ENCODE data around the gene TMEM52.

TMEM52 gene

GRCh38 chr1:1927751-1928150, 8.7 kb upstream of the TMEM52 start:
- H3K4me3 ChIP-seq (ENCODE audit: low read depth, low read length): no peak overlapping the region
- TF ChIP-seq, protein P1, sequence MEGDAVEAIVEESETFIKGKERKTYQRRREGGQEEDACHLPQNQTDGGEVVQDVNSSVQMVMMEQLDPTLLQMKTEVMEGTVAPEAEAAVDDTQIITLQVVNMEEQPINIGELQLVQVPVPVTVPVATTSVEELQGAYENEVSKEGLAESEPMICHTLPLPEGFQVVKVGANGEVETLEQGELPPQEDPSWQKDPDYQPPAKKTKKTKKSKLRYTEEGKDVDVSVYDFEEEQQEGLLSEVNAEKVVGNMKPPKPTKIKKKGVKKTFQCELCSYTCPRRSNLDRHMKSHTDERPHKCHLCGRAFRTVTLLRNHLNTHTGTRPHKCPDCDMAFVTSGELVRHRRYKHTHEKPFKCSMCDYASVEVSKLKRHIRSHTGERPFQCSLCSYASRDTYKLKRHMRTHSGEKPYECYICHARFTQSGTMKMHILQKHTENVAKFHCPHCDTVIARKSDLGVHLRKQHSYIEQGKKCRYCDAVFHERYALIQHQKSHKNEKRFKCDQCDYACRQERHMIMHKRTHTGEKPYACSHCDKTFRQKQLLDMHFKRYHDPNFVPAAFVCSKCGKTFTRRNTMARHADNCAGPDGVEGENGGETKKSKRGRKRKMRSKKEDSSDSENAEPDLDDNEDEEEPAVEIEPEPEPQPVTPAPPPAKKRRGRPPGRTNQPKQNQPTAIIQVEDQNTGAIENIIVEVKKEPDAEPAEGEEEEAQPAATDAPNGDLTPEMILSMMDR (IDR thresholded peaks at IDR 0.05; ENCODE audit: insufficient read depth, low read depth, low read length, missing control alignments): no peak
- DNase-seq (ENCODE audit: low read depth): no peak

DNA sequence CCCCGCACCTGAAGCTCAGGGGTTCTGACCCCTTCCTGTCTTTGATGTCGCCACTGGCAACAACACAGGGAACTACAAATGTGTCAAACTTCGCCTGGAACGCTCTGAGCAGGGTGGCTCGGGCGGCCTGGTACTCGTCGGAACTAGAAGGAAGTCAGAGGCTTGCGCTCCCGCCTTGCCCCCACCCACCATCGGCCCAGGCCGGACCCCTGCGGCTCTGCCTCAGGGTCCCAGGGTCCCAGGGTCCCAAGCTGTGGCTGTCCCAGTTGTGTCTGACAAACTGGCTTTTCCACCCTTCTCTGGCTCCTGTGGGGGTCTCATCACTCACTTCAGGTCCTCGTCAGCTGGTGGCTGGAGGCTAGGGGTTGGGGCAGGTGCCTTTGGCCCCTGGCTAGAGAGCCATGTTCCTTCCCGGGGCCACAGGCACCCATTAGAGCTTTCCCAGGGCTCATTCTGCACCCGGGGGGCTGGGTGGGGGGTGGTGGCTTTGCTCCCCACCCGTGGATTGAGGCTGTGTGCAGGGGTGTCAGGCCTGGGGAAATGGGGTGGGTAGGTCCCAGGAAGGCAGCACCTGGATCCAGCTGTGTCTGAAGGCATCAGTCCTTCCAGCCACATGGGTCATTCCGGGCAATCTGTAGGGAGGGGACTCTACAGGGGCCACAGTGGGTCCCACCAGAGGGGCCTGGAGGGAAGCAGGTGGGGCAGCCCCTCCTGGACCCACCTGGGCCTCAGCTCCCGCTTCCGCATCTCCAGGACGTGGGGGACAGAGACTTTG, 8.0 kb upstream of the TMEM52 start:
- no peak overlapping the region for H3K4me3 ChIP-seq (ENCODE audit: low read depth, low read length)
- TF ChIP-seq, protein P1 (IDR thresholded peaks at IDR 0.05; ENCODE audit: insufficient read depth, low read depth, low read length, missing control alignments): no peak
- no peak for DNase-seq (ENCODE audit: low read depth)

DNA sequence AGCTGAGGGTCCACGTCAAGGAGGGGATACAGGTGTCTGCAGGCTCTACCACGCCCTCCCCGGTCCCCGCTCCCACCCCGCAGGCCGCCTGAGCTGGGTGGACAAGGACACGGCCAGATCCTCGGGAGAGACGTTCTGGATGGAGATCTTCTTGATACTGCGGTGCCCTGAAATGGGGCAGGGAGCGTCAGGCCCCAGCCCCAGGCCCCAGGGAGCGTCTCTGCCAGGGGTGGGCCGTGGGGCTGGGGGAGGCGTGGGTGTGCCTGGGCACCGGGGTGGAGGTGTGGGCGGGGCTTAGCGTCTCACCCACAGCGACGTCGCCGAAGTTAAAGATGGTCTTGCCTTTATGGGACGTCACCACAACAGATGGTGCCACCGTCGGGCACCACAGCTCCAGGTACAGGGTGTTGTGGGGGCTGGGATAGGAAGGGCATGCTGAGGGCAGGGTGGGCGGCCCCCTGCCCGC, 7.3 kb upstream of the TMEM52 start:
- TF ChIP-seq, protein P1 (IDR thresholded peaks at IDR 0.05; ENCODE audit: insufficient read depth, low read depth, low read length, missing control alignments): no peak
- DNase-seq (ENCODE audit: low read depth): no peak
- H3K4me3 ChIP-seq (ENCODE audit: low read depth, low read length): no peak overlapping the region

- DNase-seq (ENCODE audit: low read depth): no peak
- H3K4me3 ChIP-seq (ENCODE audit: low read depth, low read length): no peak overlapping the region
- TF ChIP-seq, protein P1 (IDR thresholded peaks at IDR 0.05; ENCODE audit: insufficient read depth, low read depth, low read length, missing control alignments): no peak
These were observed 6.6 kb upstream of the TMEM52 start for GRCh38 chr1:1925437-1926345.

- H3K4me3 ChIP-seq (ENCODE audit: low read depth, low read length): no peak overlapping the region
- TF ChIP-seq, protein P1 (IDR thresholded peaks at IDR 0.05; ENCODE audit: insufficient read depth, low read depth, low read length, missing control alignments): no peak
- no peak for DNase-seq (ENCODE audit: low read depth)
These were observed 5.8 kb upstream of the TMEM52 start for GRCh38 chr1:1924849-1925248.

- H3K4me3 ChIP-seq (ENCODE audit: low read depth, low read length): no peak overlapping the region
- DNase-seq (ENCODE audit: low read depth): no peak
These were observed 5.3 kb upstream of the TMEM52 start for GRCh38 chr1:1924386-1924785.

More at GRCh38 chr1:1924386-1924785, 5.3 kb upstream of the TMEM52 start:
- TF ChIP-seq, protein P1 (IDR thresholded peaks at IDR 0.05; ENCODE audit: insufficient read depth, low read depth, low read length, missing control alignments): no peak
